Stomach (tissue), 9 donors: ENCODE data around the gene MRPL55. TPM values are rescaled to one million over a fixed set of nuclear protein-coding genes. Genes with fewer than 3 reads are reported as not detected.

ENCODE experiments used
- DNase-seq, 2 donors: peaks; one replicate each; pipeline versions ENCODE4 v3.0.0 to v3.0.0-alpha.2; 2013 to 2019
- H3K27ac ChIP-seq, 5 donors: fragments of 200-600 bp in 4 of 5; sonication (generic) in 4 of 5; one replicate each; pipeline ENCODE4 v1.5.1; 2013 to 2019; ENCODE audit warnings: mild to moderate bottlenecking in 1 of 5, moderate library complexity in 1 of 5
- H3K27me3 ChIP-seq, 3 donors: fragments of 200-600 bp; sonication (generic); one replicate each; pipeline ENCODE4 v1.5.1; 2017 to 2019; ENCODE audit warnings: mixed run types in 1 of 3
- H3K36me3 ChIP-seq, 4 donors: fragments of 200-600 bp; sonication (generic); 1 replicate in 3 of 4; 2 replicates in 1 of 4; pipeline ENCODE4 v1.5.1; 2016 to 2019
- H3K4me1 ChIP-seq, 4 donors: fragments of 200-600 bp; sonication (generic); one replicate each; pipeline ENCODE4 v1.5.1; 2016 to 2019
- H3K4me3 ChIP-seq, 4 donors: fragments of 200-600 bp; sonication (generic) in 3 of 4; one replicate each; pipeline ENCODE4 v1.5.1; 2016 to 2019; ENCODE audit warnings: mild to moderate bottlenecking in 1 of 4
- H3K9me3 ChIP-seq, 4 donors: fragments of 200-600 bp; sonication (generic); one replicate each; pipeline ENCODE4 v1.5.1; 2016 to 2019
- EP300 ChIP-seq: sonication (generic); formaldehyde crosslinking; IDR thresholded peaks from one replicate; pipeline ENCODE4 v1.6.1; 2017; ENCODE audit warnings: antibody characterized with exemption
- POLR2A ChIP-seq, 4 donors: fragments of 450-650 bp; IDR thresholded peaks; one replicate each; pipeline ENCODE4 v1.6.1; 2016; ENCODE audit warnings: antibody characterized with exemption in 4 of 4, control low read depth in 2 of 4, mild to moderate bottlenecking in 1 of 4, moderate library complexity in 1 of 4
- POLR2AphosphoS5 ChIP-seq, 3 donors: sonication (generic); formaldehyde crosslinking; IDR thresholded peaks; one replicate each; pipeline ENCODE4 v1.6.1; 2016; ENCODE audit warnings: antibody characterized with exemption in 3 of 3
- WGBS, 5 donors: extraction: QIAGEN DNeasy Blood & Tissue Kit in 3 of 5; methylation state at CpG; one replicate each; pipeline versions ENCODE4 v1.1.5 to v1.1.7; 2013 to 2018; 5-methylcytosine and 5-hydroxymethylcytosine counted together
- intact Hi-C: fragments of 100-400 bp; cut with DNase I; formaldehyde crosslinking; loops from one replicate; pipeline ENCODE4 v1.15.1; 2023; ENCODE audit warnings: low total_unique reads
- polyA plus RNA-seq, 3 donors: library from polyadenylated mRNA; stranded (reverse); fragments of 200-250 nt; gene quantifications; one replicate each; pipeline ENCODE4 v1.2.3, GENCODE V29; 2013
- total RNA-seq, 5 donors: library from RNA; depleted of rRNA; stranded (reverse); fragments of >200 nt; gene quantifications; one replicate each; pipeline versions ENCODE4 v1.1.0 to v1.2.3, GENCODE V29; 2014 to 2016
- TF ChIP-seq, protein P1 (sequence below), 7 experiments: fragments of 450-650 bp in 4 of 7; fragments of 200-600 bp in 3 of 7; sonication (generic) in 3 of 7; IDR thresholded peaks; one replicate each; pipeline ENCODE4 v1.5.1; 2016 to 2019; ENCODE audit warnings: antibody characterized with exemption in 7 of 7, control low read depth in 2 of 7, mild to moderate bottlenecking in 1 of 7
- donor health status: healthy with polysubstance abuse.
- donor health status: Bipolar disorder and iron deficiency.
- donor health status: healthy.

The MRPL55 gene
- total and polyA plus RNA-seq, 8 donors = 18.7 to 158 (median 100) TPM

DNA sequence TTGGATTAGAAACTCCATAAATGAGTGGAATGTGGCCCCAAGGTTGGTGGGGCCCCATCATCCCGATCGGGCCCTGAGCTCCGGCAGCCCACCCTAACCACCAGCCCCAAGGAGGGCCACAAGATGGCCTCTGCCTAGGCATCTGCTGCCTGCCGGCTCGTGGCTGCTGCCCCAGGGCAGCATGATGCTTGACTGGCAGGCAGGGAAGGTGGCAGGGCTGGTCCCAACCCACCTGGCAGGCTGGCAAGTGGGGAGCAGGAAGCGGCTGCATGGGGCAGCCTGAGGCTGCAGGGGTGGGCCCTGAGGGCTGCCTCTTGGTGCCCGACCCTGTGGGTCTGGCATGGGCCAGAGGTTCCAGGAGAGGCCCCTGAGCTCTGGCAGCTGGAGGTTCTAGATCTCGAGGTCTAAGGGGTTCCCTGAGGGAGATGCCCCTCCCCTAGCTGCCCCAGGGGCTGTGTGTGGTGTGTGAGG lies 39.9 kb upstream of the MRPL55 start:
- WGBS, 5 donors = 57 to 77% (median 62%) methylated on average over 5 to 8 of the region's 8 CpGs
- TF ChIP-seq EP300 (no peak), POLR2A (IDR thresholded peaks at IDR 0.05) (no peak), POLR2AphosphoS5 (IDR thresholded peaks at IDR 0.05) (no peak)
- TF ChIP-seq, protein P1, sequence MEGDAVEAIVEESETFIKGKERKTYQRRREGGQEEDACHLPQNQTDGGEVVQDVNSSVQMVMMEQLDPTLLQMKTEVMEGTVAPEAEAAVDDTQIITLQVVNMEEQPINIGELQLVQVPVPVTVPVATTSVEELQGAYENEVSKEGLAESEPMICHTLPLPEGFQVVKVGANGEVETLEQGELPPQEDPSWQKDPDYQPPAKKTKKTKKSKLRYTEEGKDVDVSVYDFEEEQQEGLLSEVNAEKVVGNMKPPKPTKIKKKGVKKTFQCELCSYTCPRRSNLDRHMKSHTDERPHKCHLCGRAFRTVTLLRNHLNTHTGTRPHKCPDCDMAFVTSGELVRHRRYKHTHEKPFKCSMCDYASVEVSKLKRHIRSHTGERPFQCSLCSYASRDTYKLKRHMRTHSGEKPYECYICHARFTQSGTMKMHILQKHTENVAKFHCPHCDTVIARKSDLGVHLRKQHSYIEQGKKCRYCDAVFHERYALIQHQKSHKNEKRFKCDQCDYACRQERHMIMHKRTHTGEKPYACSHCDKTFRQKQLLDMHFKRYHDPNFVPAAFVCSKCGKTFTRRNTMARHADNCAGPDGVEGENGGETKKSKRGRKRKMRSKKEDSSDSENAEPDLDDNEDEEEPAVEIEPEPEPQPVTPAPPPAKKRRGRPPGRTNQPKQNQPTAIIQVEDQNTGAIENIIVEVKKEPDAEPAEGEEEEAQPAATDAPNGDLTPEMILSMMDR (IDR thresholded peaks at IDR 0.05) = no peak
- peak overlapping the region; percentile 47 to 93 (median 86) for H3K27ac ChIP-seq
- peaks cover 29 to 48% (median 46%) of the 10 kb centered on the region in 4 donors for H3K36me3 ChIP-seq
- peaks cover 40 to 81% (median 62%) of the 10 kb centered on the region in 4 donors for H3K4me1 ChIP-seq
- no peak for DNase-seq
- H3K4me3 ChIP-seq = no peak overlapping the region
- H3K9me3 ChIP-seq = no peaks in the 10 kb centered on the region
- intact Hi-C loops = loop anchor here (10.0 kb wide), 1 partner anchor 54 kb away; no protein-coding TSS in a partner anchor
- no peaks in the 10 kb centered on the region for H3K27me3 ChIP-seq

DNA sequence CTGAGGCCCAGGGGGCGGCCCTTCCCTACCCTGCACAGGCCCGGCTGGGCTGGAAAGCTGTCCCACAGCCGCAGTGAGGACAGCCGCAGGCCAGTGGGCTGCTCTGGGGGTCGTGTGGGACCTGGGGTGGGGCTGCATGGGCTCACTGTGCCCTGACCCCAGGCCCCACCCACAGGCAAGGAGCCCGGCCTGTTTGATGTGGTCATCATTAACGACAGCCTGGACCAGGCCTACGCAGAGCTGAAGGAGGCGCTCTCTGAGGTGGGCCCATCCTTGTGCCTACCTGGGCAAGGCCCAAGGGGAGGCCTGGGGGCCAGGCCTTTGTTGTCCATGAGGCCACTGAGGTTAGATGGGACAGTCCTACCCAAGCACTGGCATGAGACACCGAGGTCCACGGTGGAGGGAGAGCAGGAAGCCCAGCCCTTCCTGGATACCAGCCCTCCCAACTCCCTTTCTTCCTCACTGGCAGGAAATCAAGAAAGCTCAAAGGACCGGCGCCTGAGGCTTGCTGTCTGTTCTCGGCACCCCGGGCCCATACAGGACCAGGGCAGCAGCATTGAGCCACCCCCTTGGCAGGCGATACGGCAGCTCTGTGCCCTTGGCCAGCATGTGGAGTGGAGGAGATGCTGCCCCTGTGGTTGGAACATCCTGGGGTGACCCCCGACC lies 39.2 kb upstream of the MRPL55 start:
- Histone ChIP-seq H3K9me3 (no peaks in the 10 kb centered on the region), H3K27ac (peak overlapping the region in 4 of 5 donors; percentile 79 to 93 (median 88)), H3K4me1 (peaks cover 46 to 88% (median 69%) of the 10 kb centered on the region in 4 donors), H3K4me3 (no peak overlapping the region), H3K36me3 (peaks cover 29 to 48% (median 46%) of the 10 kb centered on the region in 4 donors), H3K27me3 (no peaks in the 10 kb centered on the region)
- WGBS, 5 donors = 53 to 62% (median 56%) methylated on average over 11 to 18 of the region's 18 CpGs
- peak in 1 of 2 donors; percentile 39 for DNase-seq
- intact Hi-C loops = loop anchor here (10.0 kb wide), 1 partner anchor 54 kb away; no protein-coding TSS in a partner anchor
- TF ChIP-seq, protein P1 (IDR thresholded peaks at IDR 0.05) = no peak
- TF ChIP-seq EP300 (no peak), POLR2A (IDR thresholded peaks at IDR 0.05) (no peak), POLR2AphosphoS5 (IDR thresholded peaks at IDR 0.05) (no peak)

DNA sequence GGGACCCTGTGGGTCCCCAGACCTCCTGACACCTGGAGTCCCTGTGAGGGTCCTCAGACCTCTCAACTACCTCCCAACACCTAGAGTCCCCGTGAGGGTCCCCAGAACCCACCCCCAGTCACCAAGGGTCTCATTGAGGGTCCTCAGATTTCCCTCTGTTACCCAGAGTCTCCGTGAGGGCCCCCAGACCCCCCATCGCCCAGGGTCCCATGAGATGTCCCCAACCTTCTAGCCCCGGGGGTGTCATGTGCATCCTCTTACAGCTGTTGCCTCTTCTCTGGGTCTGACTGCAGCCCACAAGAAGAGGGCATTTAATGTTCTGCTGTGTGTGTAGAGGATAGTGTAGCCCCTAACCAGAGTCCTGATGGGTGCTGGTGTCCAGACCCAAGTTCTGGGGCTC lies 38.7 kb upstream of the MRPL55 start:
- H3K4me3 ChIP-seq = no peak overlapping the region
- 76 to 96% (median 92%) methylated on average over 4 of the region's 4 CpGs for WGBS, 5 donors
- peaks cover 52 to 93% (median 74%) of the 10 kb centered on the region in 4 donors for H3K4me1 ChIP-seq
- TF ChIP-seq EP300 = no peak
- TF ChIP-seq, protein P1 (IDR thresholded peaks at IDR 0.05) = no peak
- intact Hi-C loops = loop anchor here (10.0 kb wide), 1 partner anchor 53 kb away; no protein-coding TSS in a partner anchor
- no peak for DNase-seq
- no peaks in the 10 kb centered on the region for H3K9me3 ChIP-seq
- H3K36me3 ChIP-seq = peaks cover 29 to 48% (median 46%) of the 10 kb centered on the region in 4 donors
- peak overlapping the region in 4 of 5 donors; percentile 79 to 93 (median 88) for H3K27ac ChIP-seq
- no peaks in the 10 kb centered on the region for H3K27me3 ChIP-seq

DNA sequence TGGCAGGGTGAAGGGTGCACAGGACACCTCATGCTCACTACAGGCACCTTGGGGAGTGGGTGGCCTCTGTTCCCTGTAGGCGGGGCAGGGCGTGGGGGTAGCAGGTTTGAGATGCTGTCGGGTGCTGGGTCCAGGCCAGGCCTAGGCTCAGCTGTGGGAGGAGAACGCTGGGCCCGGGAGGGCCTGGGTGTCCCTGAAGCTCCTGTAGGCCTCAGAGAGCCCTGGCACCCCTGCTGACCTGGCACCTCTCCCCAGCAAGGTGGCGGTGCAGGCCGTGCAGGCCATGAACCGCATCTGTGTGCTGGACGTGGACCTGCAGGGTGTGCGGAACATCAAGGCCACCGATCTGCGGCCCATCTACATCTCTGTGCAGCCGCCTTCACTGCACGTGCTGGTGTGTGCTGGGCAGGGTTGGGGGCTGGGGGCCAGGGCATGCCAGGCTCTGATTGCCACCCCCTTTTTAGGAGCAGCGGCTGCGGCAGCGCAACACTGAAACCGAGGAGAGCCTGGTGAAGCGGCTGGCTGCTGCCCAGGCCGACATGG lies 38.1 kb upstream of the MRPL55 start:
- H3K36me3 ChIP-seq = peaks cover 29 to 48% (median 46%) of the 10 kb centered on the region in 4 donors
- TF ChIP-seq POLR2AphosphoS5 (IDR thresholded peaks at IDR 0.05) (no peak), POLR2A (IDR thresholded peaks at IDR 0.05) (no peak), EP300 (no peak)
- TF ChIP-seq, protein P1 (IDR thresholded peaks at IDR 0.05) = no peak
- H3K27me3 ChIP-seq = no peaks in the 10 kb centered on the region
- intact Hi-C loops = loop anchor here (10.0 kb wide), 1 partner anchor 52 kb away; no protein-coding TSS in a partner anchor
- H3K27ac ChIP-seq = no peak overlapping the region
- no peak overlapping the region for H3K4me3 ChIP-seq
- DNase-seq = no peak
- no peaks in the 10 kb centered on the region for H3K9me3 ChIP-seq
- H3K4me1 ChIP-seq = peaks cover 57 to 97% (median 78%) of the 10 kb centered on the region in 4 donors
- WGBS, 5 donors = 87 to 93% (median 93%) methylated on average over 9 to 20 of the region's 20 CpGs
